K562 (cell line): Measurements from ENCODE around the gene BUB3. TPM values are rescaled to one million over a fixed set of nuclear protein-coding genes. Genes with fewer than 3 reads are reported as not detected.

ENCODE experiments used
- BRD9 ChIP-seq: fragments of 450-650 bp; IDR thresholded peaks from 2 replicates; pipeline ENCODE4 v1.6.1; 2018; ENCODE audit warnings: low read depth; ENCODE audit not compliant: partially characterized antibody
- CCNT2 ChIP-seq: IDR thresholded peaks from 2 replicates; pipeline ENCODE4 v1.6.1; 2011; ENCODE audit warnings: borderline replicate concordance, low read depth, mild to moderate bottlenecking, moderate library complexity, mixed read lengths, low read length; ENCODE audit not compliant: insufficient read length; ENCODE audit errors: extremely low read depth
- DACH1 ChIP-seq: fragments of 450-650 bp; IDR thresholded peaks from 2 replicates; pipeline ENCODE4 v1.6.1; 2018; ENCODE audit not compliant: partially characterized antibody
- FOXP1 ChIP-seq: sonication (generic); formaldehyde crosslinking; IDR thresholded peaks from 2 replicates; pipeline ENCODE4 v1.8.0; 2022; ENCODE audit warnings: mild to moderate bottlenecking, missing genetic modification reagents
- HDAC6 ChIP-seq: IDR thresholded peaks from 2 replicates; pipeline ENCODE4 v1.6.1; 2012; ENCODE audit warnings: low read depth, mild to moderate bottlenecking, control low read depth, inconsistent platforms, low read length, moderate library complexity
- ILF3 ChIP-seq: fragments of 450-650 bp; IDR thresholded peaks from 2 replicates; pipeline ENCODE4 v1.6.1; 2018; ENCODE audit warnings: antibody characterized with exemption, mild to moderate bottlenecking, moderate library complexity, borderline replicate concordance
- NFXL1 ChIP-seq: fragments of 450-650 bp; formaldehyde crosslinking; IDR thresholded peaks from 2 replicates; pipeline ENCODE4 v1.4.0; 2021; ENCODE audit warnings: mild to moderate bottlenecking
- NR2C1 ChIP-seq, 2 experiments: fragments of 450-650 bp; IDR thresholded peaks; 2 replicates each; pipeline ENCODE4 v1.6.1; 2017; ENCODE audit warnings: mild to moderate bottlenecking in 2 of 2, antibody characterized with exemption in 1 of 2, inconsistent platforms in 1 of 2, missing compliant biosample characterization in 1 of 2, missing genetic modification characterization in 1 of 2
- PCBP2 ChIP-seq: fragments of 200-400 bp; formaldehyde crosslinking; IDR thresholded peaks from 2 replicates; pipeline ENCODE4 v1.6.1; 2018; ENCODE audit warnings: low read length, low read depth, mild to moderate bottlenecking, moderate library complexity; ENCODE audit not compliant: poor library complexity, severe bottlenecking
- PHF8 ChIP-seq: fragments of 200-600 bp; sonication (generic); IDR thresholded peaks from 2 replicates; pipeline ENCODE4 v1.6.1; 2012; ENCODE audit warnings: mixed run types, mild to moderate bottlenecking, inconsistent platforms, low read length, moderate library complexity, borderline replicate concordance
- RB1 ChIP-seq: fragments of 450-650 bp; IDR thresholded peaks from 2 replicates; pipeline ENCODE4 v1.6.1; 2017; ENCODE audit warnings: low read depth, mild to moderate bottlenecking
- XRCC5 ChIP-seq: fragments of 200-400 bp; formaldehyde crosslinking; IDR thresholded peaks from 2 replicates; pipeline ENCODE4 v1.6.1; 2017; ENCODE audit warnings: low read depth, mild to moderate bottlenecking, low read length
- ZNF57 ChIP-seq: fragments of 450-650 bp; formaldehyde crosslinking; IDR thresholded peaks from 2 replicates; pipeline ENCODE4 v1.4.0; 2020; ENCODE audit warnings: mild to moderate bottlenecking, moderate library complexity
- ZSCAN29 ChIP-seq: fragments of 450-650 bp; IDR thresholded peaks from 2 replicates; pipeline ENCODE4 v1.6.1; 2017
- polyA plus RNA-seq, 8 experiments: library from polyadenylated mRNA; depleted of rRNA in 4 of 8; stranded (reverse) in 5 of 8; unstranded in 3 of 8; fragments of >200 nt; fragmentation: Nextera tagmentation in 2 of 8; fragmentation: Illumina TruSeq in 1 of 8; extraction: Ambion mirVana in 2 of 8; extraction: Trizol in 1 of 8; gene quantifications; 2 replicates each; pipeline versions ENCODE4 v1.2.1 to v1.2.3, GENCODE V29; 2011 to 2014; ENCODE audit warnings: inconsistent platforms in 1 of 8, missing spikeins in 1 of 8
- total RNA-seq, 7 experiments: library from RNA; depleted of rRNA in 6 of 7; stranded (reverse); fragments of >200 nt in 6 of 7; fragmentation: Illumina TruSeq in 2 of 7; extraction: Trizol in 2 of 7; gene quantifications; 2 replicates each; pipeline versions ENCODE4 v1.2.1 to v1.2.3, GENCODE V29; 2011 to 2021; ENCODE audit warnings: low replicate concordance in 1 of 7
- TF ChIP-seq, protein P1 (sequence below), 3 experiments: IDR thresholded peaks in 2 of 3; conservative IDR thresholded peaks in 1 of 3; 2 replicates each; pipeline ENCODE4 v1.5.1; 2011 to 2012; ENCODE audit warnings: low read length in 3 of 3, mild to moderate bottlenecking in 3 of 3, control low read depth in 2 of 3, improper control_type of control experiment in 1 of 3, inconsistent platforms in 1 of 3, low read depth in 1 of 3, mixed read lengths in 1 of 3, moderate library complexity in 1 of 3; ENCODE audit not compliant: insufficient read depth in 2 of 3
- TF ChIP-seq, protein P2 (sequence below), 2 experiments: IDR thresholded peaks; 2 replicates each; pipeline ENCODE4 v1.6.1; 2012; ENCODE audit warnings: improper control_type of control experiment in 2 of 2, low read depth in 2 of 2, low read length in 2 of 2, borderline replicate concordance in 1 of 2
- TF ChIP-seq, protein P3 (sequence below): fragments of 450-650 bp; formaldehyde crosslinking; IDR thresholded peaks from 2 replicates; pipeline ENCODE4 v1.4.0; 2020; ENCODE audit warnings: mild to moderate bottlenecking, mixed read lengths
- TF ChIP-seq, protein P4 (sequence below): sonication (generic); formaldehyde crosslinking; IDR thresholded peaks from 2 replicates; pipeline ENCODE4 v1.8.1; 2023; ENCODE audit warnings: mild to moderate bottlenecking, missing genetic modification reagents, moderate library complexity

The BUB3 gene
- total and polyA plus RNA-seq, 9 of the 15 experiments (the other 6 are each of a cell fraction or from before 2014, with no cell fraction given): 167 to 761 (median 225) TPM

DNA sequence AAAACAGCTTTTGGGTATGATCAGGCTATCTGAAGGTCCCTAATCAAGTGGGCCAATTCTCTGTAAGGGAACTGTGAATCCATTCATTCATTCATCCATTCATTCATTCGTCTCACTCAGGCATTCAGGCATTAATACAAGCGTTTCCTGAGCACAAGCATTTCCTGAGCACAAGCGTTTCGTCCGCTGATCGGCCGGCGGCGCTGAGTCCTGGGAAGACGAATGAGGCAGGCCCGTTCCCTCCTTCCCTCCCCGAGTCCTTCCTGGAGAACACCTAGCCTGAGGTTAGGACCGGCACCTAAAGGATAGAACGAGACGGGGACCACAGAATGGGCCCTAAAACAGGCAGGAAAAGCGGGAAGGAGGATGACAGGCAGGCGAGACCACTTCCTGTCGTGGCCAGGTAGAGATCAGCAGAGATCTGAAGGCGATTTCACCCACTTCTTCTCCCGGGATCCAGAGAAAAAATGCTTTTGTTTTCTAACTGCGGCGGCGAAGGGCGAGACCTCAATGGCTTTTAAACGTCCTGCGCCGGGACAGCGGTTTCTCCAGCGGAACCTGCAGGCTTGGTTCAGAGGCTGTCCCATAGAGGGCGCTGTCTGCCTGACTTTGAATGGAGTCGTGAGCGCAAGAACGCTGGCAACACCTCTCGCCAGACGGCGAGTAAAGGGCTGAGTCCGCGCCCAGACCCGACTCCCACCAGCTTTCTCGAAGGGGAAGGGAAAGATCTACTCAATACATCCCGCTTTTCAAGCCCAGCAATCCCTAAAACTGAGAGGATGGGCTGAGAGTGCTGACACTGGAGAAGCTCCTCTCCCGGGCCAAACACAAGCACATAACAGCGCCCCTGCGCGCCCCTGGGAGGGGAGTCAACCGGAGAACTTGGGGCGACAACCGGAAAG, 21.4 kb upstream of the BUB3 start (continued):
- TF ChIP-seq, protein P1, sequence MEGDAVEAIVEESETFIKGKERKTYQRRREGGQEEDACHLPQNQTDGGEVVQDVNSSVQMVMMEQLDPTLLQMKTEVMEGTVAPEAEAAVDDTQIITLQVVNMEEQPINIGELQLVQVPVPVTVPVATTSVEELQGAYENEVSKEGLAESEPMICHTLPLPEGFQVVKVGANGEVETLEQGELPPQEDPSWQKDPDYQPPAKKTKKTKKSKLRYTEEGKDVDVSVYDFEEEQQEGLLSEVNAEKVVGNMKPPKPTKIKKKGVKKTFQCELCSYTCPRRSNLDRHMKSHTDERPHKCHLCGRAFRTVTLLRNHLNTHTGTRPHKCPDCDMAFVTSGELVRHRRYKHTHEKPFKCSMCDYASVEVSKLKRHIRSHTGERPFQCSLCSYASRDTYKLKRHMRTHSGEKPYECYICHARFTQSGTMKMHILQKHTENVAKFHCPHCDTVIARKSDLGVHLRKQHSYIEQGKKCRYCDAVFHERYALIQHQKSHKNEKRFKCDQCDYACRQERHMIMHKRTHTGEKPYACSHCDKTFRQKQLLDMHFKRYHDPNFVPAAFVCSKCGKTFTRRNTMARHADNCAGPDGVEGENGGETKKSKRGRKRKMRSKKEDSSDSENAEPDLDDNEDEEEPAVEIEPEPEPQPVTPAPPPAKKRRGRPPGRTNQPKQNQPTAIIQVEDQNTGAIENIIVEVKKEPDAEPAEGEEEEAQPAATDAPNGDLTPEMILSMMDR (IDR thresholded peaks at IDR 0.05 in 2 of 3, conservative IDR thresholded peaks at IDR 0.05 in 1 of 3; ENCODE audit: insufficient read depth in 2 of 3, low read depth in 1 of 3, low read length in 3 of 3): peak; percentile 83 to 87 (median 85)
- TF ChIP-seq, protein P2, sequence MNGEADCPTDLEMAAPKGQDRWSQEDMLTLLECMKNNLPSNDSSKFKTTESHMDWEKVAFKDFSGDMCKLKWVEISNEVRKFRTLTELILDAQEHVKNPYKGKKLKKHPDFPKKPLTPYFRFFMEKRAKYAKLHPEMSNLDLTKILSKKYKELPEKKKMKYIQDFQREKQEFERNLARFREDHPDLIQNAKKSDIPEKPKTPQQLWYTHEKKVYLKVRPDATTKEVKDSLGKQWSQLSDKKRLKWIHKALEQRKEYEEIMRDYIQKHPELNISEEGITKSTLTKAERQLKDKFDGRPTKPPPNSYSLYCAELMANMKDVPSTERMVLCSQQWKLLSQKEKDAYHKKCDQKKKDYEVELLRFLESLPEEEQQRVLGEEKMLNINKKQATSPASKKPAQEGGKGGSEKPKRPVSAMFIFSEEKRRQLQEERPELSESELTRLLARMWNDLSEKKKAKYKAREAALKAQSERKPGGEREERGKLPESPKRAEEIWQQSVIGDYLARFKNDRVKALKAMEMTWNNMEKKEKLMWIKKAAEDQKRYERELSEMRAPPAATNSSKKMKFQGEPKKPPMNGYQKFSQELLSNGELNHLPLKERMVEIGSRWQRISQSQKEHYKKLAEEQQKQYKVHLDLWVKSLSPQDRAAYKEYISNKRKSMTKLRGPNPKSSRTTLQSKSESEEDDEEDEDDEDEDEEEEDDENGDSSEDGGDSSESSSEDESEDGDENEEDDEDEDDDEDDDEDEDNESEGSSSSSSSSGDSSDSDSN (IDR thresholded peaks at IDR 0.05; ENCODE audit: borderline replicate concordance in 1 of 2, low read depth in 2 of 2, low read length in 2 of 2): no peak
- TF ChIP-seq NR2C1 (IDR thresholded peaks at IDR 0.05): no peak
- no peak for TF ChIP-seq NR2C1 (tag; IDR thresholded peaks at IDR 0.05)
- 0 out of 2 replicates have a peak, but pooled peaks have one; percentile 21 for TF ChIP-seq RB1
- no peak for TF ChIP-seq CCNT2
- TF ChIP-seq PCBP2: no peak
- no peak for TF ChIP-seq DACH1
- TF ChIP-seq, protein P3, sequence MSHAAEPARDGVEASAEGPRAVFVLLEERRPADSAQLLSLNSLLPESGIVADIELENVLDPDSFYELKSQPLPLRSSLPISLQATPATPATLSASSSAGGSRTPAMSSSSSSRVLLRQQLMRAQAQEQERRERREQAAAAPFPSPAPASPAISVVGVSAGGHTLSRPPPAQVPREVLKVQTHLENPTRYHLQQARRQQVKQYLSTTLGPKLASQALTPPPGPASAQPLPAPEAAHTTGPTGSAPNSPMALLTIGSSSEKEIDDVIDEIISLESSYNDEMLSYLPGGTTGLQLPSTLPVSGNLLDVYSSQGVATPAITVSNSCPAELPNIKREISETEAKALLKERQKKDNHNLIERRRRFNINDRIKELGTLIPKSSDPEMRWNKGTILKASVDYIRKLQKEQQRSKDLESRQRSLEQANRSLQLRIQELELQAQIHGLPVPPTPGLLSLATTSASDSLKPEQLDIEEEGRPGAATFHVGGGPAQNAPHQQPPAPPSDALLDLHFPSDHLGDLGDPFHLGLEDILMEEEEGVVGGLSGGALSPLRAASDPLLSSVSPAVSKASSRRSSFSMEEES (CRISPR knock-in tag): no peak
- no peak for TF ChIP-seq ZNF57 (CRISPR knock-in tag)
- no peak for TF ChIP-seq FOXP1 (CRISPR knock-in tag)
- TF ChIP-seq BRD9: no peak
- 0 out of 2 replicates have a peak, but pooled peaks have one; percentile 43 for TF ChIP-seq XRCC5
- TF ChIP-seq PHF8: no peak
- TF ChIP-seq ZSCAN29: no peak
- no peak for TF ChIP-seq NFXL1 (CRISPR knock-in tag)
- TF ChIP-seq HDAC6: no peak
- TF ChIP-seq, protein P4, sequence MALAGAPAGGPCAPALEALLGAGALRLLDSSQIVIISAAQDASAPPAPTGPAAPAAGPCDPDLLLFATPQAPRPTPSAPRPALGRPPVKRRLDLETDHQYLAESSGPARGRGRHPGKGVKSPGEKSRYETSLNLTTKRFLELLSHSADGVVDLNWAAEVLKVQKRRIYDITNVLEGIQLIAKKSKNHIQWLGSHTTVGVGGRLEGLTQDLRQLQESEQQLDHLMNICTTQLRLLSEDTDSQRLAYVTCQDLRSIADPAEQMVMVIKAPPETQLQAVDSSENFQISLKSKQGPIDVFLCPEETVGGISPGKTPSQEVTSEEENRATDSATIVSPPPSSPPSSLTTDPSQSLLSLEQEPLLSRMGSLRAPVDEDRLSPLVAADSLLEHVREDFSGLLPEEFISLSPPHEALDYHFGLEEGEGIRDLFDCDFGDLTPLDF (CRISPR knock-in tag): no peak
- no peak for TF ChIP-seq ILF3
